ENCODE data around the gene GBF1.

GBF1 gene

GRCh38 chr10:102412293-102412692 is 167.0 kb downstream of the GBF1 start:
- TF ChIP-seq LEF1 (IDR thresholded peaks at IDR 0.05; ENCODE audit: borderline replicate concordance), result no peak
- TF ChIP-seq PKNOX1 (IDR thresholded peaks at IDR 0.05), result no peak
- TF ChIP-seq ZNF384 (IDR thresholded peaks at IDR 0.05), result no peak
- no peak for TF ChIP-seq FOXK2 (IDR thresholded peaks at IDR 0.05)
- no peak for TF ChIP-seq ELF4 (IDR thresholded peaks at IDR 0.05)
- TF ChIP-seq SUZ12 (IDR thresholded peaks at IDR 0.05), result no peak
- TF ChIP-seq ARNT (IDR thresholded peaks at IDR 0.05), result no peak
- no peak for TF ChIP-seq CTBP1 (IDR thresholded peaks at IDR 0.05; ENCODE audit: borderline replicate concordance)
- ChIA-PET CTCF (interaction anchor here (1.1 to 1.2 kb wide), 2 partner anchors 9 to 13 kb away, joined by 4 to 5 read pairs; no protein-coding TSS in a partner anchor), POLR2A (interaction anchor here (1.4 to 1.7 kb wide), 3 partner anchors 15 to 38 kb away, joined by 3 to 7 read pairs (median 3); partner anchors contain the start of gene CUEDC2)
- no peak for DNase-seq (ENCODE audit: extremely low spot score)

GRCh38 chr10:102413053-102413705 is 167.8 kb downstream of the GBF1 start:
- no peak for DNase-seq (ENCODE audit: extremely low spot score)
- CTCF ChIA-PET, result interaction anchor here (1.3 kb wide), 1 partner anchor 10 kb away, joined by 3 read pairs; no protein-coding TSS in a partner anchor
- TF ChIP-seq ELF4 (IDR thresholded peaks at IDR 0.05) (no peak), HDGF (IDR thresholded peaks at IDR 0.05; ENCODE audit: borderline replicate concordance) (no peak), FOXA1 (IDR thresholded peaks at IDR 0.05) (no peak), ARNT (IDR thresholded peaks at IDR 0.05) (no peak), BHLHE40 (IDR thresholded peaks at IDR 0.05; ENCODE audit: borderline replicate concordance) (no peak), SUZ12 (IDR thresholded peaks at IDR 0.05) (no peak), ZNF384 (IDR thresholded peaks at IDR 0.05) (no peak), SP1 (IDR thresholded peaks at IDR 0.05) (no peak), PKNOX1 (IDR thresholded peaks at IDR 0.05) (no peak), L3MBTL2 (conservative IDR thresholded peaks at IDR 0.05) (no peak), NFRKB (IDR thresholded peaks at IDR 0.05) (no peak), LEF1 (IDR thresholded peaks at IDR 0.05; ENCODE audit: borderline replicate concordance) (no peak), CTBP1 (IDR thresholded peaks at IDR 0.05; ENCODE audit: borderline replicate concordance) (no peak), TARDBP (IDR thresholded peaks at IDR 0.05) (no peak), FOXK2 (IDR thresholded peaks at IDR 0.05) (no peak), FOXM1 (IDR thresholded peaks at IDR 0.05; ENCODE audit: borderline replicate concordance) (no peak)
- POLR2A ChIA-PET, result interaction anchor here (1.6 to 1.7 kb wide), 2 partner anchors 14 to 37 kb away, joined by 3 to 7 read pairs; no protein-coding TSS in a partner anchor

- ChIA-PET CTCF (interaction anchor here (0.6 to 1.3 kb wide), 2 partner anchors 10 to 594 kb away, joined by 3 to 4 read pairs; no protein-coding TSS in a partner anchor), POLR2A (interaction anchor here (1.1 to 1.6 kb wide), 2 partner anchors 13 to 190 kb away, joined by 3 read pairs; no protein-coding TSS in a partner anchor)
- DNase-seq (ENCODE audit: extremely low spot score), result no peak
- TF ChIP-seq HDGF (IDR thresholded peaks at IDR 0.05; ENCODE audit: borderline replicate concordance), result no peak
- no peak for TF ChIP-seq ARNT (IDR thresholded peaks at IDR 0.05)
- TF ChIP-seq BHLHE40 (IDR thresholded peaks at IDR 0.05; ENCODE audit: borderline replicate concordance), result no peak
- no peak for TF ChIP-seq SP1 (IDR thresholded peaks at IDR 0.05)
Observed at GRCh38 chr10:102413806-102414561, 168.7 kb downstream of the GBF1 start.

GRCh38 chr10:102414749-102415148 is 169.4 kb downstream of the GBF1 start:
- POLR2A ChIA-PET, result interaction anchor here (0.7 to 1.1 kb wide), 2 partner anchors 18 to 191 kb away, joined by 3 to 4 read pairs; partner anchors contain the start of gene CUEDC2
- TF ChIP-seq NFRKB (IDR thresholded peaks at IDR 0.05) (no peak), FOXA1 (IDR thresholded peaks at IDR 0.05) (no peak), L3MBTL2 (conservative IDR thresholded peaks at IDR 0.05) (no peak), ELF4 (IDR thresholded peaks at IDR 0.05) (no peak), CTBP1 (IDR thresholded peaks at IDR 0.05; ENCODE audit: borderline replicate concordance) (no peak), SUZ12 (IDR thresholded peaks at IDR 0.05) (no peak), SP1 (IDR thresholded peaks at IDR 0.05) (no peak), TARDBP (IDR thresholded peaks at IDR 0.05) (no peak)
- CTCF ChIA-PET, result no interaction called here
- DNase-seq (ENCODE audit: extremely low spot score), result no peak

GRCh38 chr10:102416283-102416682 is 171.0 kb downstream of the GBF1 start:
- POLR2A ChIA-PET, result no interaction called here
- CTCF ChIA-PET, result interaction anchor here (0.8 kb wide), 1 partner anchor 12 kb away, joined by 3 read pairs; no protein-coding TSS in a partner anchor

GRCh38 chr10:102416695-102417094 is 171.4 kb downstream of the GBF1 start:
- TF ChIP-seq L3MBTL2 (conservative IDR thresholded peaks at IDR 0.05), result no peak
- no peak for TF ChIP-seq NFRKB (IDR thresholded peaks at IDR 0.05)
- no peak for TF ChIP-seq FOXM1 (IDR thresholded peaks at IDR 0.05; ENCODE audit: borderline replicate concordance)
- TF ChIP-seq SUZ12 (IDR thresholded peaks at IDR 0.05), result no peak
- TF ChIP-seq TARDBP (IDR thresholded peaks at IDR 0.05), result no peak
- no peak for TF ChIP-seq HDGF (IDR thresholded peaks at IDR 0.05; ENCODE audit: borderline replicate concordance)
- no peak for TF ChIP-seq BHLHE40 (IDR thresholded peaks at IDR 0.05; ENCODE audit: borderline replicate concordance)
- no peak for TF ChIP-seq SP1 (IDR thresholded peaks at IDR 0.05)
- TF ChIP-seq ZNF384 (IDR thresholded peaks at IDR 0.05), result no peak
- TF ChIP-seq FOXK2 (IDR thresholded peaks at IDR 0.05), result no peak
- TF ChIP-seq PKNOX1 (IDR thresholded peaks at IDR 0.05), result no peak
- no peak for TF ChIP-seq FOXA1 (IDR thresholded peaks at IDR 0.05)
- TF ChIP-seq ELF4 (IDR thresholded peaks at IDR 0.05), result no peak
- no peak for TF ChIP-seq CTBP1 (IDR thresholded peaks at IDR 0.05; ENCODE audit: borderline replicate concordance)
- no peak for TF ChIP-seq LEF1 (IDR thresholded peaks at IDR 0.05; ENCODE audit: borderline replicate concordance)
- no peak for TF ChIP-seq ARNT (IDR thresholded peaks at IDR 0.05)
- ChIA-PET CTCF (no interaction called here), POLR2A (no interaction called here)
- DNase-seq (ENCODE audit: extremely low spot score), result no peak

More at GRCh38 chr10:102416283-102416682, 171.0 kb downstream of the GBF1 start:
- DNase-seq (ENCODE audit: extremely low spot score), result no peak
- no peak for TF ChIP-seq FOXM1 (IDR thresholded peaks at IDR 0.05; ENCODE audit: borderline replicate concordance)
- no peak for TF ChIP-seq SP1 (IDR thresholded peaks at IDR 0.05)
- no peak for TF ChIP-seq HDGF (IDR thresholded peaks at IDR 0.05; ENCODE audit: borderline replicate concordance)
- no peak for TF ChIP-seq ELF4 (IDR thresholded peaks at IDR 0.05)
- TF ChIP-seq NFRKB (IDR thresholded peaks at IDR 0.05), result no peak
- no peak for TF ChIP-seq LEF1 (IDR thresholded peaks at IDR 0.05; ENCODE audit: borderline replicate concordance)
